NCI-H2107 (cell line): ENCODE measurements around the gene FERD3L.

ENCODE experiments used
- DNase-seq: peaks from one replicate; lab custom pipeline; 2025; lab: John Stamatoyannopoulos, UW

The FERD3L gene

DNA sequence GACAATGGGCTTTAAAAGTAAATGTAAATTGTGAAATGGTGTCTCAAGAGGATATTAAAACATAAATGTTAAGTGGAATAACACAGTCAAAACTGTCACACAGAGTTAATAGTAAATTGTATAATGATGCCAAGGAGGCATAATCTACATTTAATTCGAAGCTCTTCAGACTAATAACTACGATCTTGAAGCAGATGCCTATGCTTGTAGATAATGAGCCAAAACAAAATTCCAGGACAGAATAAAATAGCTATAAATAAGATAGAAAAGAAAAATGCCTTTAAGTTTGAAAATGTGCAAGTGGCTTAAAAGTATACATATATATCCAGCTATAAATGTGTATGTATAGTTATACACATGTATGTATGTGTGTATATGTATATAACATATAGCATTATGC lies 45.3 kb downstream of the FERD3L start:
- DNase-seq: no peak

DNA sequence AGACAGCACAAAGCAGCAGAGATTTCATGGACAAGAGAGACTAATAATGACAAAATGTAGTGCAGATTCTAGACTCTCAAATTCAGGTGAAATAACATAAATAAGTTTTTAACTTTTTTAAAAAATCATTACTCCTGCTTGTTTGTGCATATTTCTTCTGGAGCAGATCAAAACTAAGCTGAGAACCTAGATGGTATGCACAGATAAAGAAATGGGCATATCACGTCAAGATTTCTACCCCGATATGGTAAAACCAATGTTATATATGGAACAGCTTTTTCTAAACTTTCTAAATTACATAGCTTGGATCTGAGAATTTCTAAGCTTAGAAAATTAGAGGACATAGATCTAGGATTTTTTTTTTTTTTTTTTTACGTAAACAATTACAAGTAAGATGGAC lies 46.0 kb downstream of the FERD3L start:
- no peak for DNase-seq

DNA sequence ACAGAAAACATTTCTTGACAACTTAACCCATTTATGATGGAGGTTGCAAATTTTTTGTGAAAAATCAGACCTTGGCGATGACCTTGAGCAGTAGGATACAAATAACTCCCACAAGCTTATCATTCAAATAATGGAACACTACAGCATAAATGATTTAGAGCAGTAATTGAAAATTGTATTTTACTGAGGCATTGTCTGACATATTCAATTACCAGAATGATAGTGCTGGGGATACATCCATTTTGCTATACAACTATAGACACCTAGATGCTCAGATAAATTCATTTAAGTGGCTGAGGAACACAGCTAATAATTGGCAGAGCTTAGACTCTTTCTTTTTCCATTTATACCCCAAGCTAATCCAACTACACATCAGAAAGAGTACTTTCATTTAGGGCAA lies 46.7 kb downstream of the FERD3L start:
- DNase-seq: no peak

DNA sequence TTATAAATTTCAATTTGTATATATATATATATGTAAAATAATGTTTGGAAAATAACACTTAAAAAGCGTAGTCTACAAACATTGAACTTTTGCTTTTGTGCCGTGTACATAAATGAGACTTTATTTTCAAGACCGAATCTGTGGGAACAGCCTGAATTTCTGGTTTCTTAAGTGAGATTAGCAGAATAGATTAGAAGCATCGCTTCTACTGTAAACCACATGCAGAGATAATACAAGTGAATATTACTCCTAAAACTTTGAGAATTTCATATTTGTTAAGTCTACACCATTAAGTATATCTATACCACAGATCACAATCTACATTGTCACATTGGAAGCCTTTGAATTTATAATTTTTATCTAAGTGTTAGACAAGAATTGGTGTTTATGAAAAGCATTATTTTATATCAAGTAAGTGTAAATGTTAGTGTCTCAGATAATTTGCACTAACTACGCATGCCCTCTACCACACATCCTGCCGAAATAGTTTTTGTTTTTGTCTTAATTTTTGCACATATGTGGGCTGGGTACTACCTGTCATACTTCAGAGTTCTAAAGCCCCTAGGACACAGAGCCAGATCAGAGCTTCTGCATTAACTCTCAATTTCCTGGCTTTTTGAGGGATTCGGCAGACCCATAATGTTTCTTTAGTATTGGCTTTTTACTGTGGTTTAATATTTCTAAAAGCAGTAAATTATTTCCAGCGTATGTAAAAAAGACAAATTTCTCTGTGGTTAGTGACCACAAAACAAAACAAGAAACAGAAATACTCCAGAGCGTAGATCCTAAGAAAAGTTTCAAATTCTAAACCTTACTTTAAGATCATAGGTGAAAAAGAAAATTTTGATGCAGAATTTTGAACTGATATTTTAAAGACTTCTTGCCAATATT lies 47.8 kb downstream of the FERD3L start:
- no peak for DNase-seq

DNA sequence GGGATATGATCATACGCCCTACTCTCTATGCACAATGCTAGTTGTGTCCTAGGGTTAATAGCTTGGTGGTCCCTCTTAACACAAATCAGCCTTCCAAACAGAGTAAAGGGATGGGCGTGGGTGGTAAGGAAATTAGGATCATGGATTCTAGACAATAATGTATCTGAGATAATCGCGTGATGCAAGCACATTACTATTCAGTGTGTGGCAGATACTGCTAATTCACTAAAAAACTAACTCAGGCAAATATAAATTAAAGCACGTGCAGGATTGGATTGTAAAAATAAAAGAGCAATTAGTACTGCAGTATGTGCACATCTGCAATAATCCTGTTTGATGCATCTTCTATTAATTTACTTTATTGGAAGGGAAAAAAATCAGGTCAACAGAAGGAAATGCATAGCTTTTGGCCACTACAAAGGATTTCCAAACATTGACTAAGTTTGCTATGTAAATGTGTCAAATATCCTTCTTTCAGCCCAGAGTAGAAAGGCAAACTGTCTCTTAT lies 49.8 kb downstream of the FERD3L start:
- no peak for DNase-seq
